ENCODE data around the gene BIK. TPM values are rescaled to one million over a fixed set of nuclear protein-coding genes. Genes with fewer than 3 reads are reported as not detected.

The BIK gene
- total RNA-seq (2022; extraction: Qiagen RNA extraction; ENCODE audit: low read depth) = 0.61 to 1.5 TPM (median 0.91 TPM) in 5 replicates

GRCh38 chr22:43110444-43110926 is at the start of gene BIK:
Gene BIK, plus strand, starts transcription at chr22:43110750. Its CDS starts 13,273 bp downstream, at chr22:43124023.

GRCh38 chr22:43088984-43089717 is 21.4 kb upstream of the BIK start, which contains the start of gene TTLL1:
Gene TTLL1, minus strand, starts transcription at chr22:43089391. Its CDS starts 13,805 bp downstream, at chr22:43075586.

GRCh38 chr22:43142880-43143562 is 32.5 kb downstream of the BIK start, which contains the start of gene MCAT:
Gene MCAT, minus strand, starts transcription at chr22:43143398. Its CDS starts 50 bp downstream, at chr22:43143348.

GRCh38 chr22:43151251-43152002 is 40.9 kb downstream of the BIK start, which contains the start of gene TSPO:
Gene TSPO, plus strand, starts transcription at chr22:43151559. Its CDS starts 7,680 bp downstream, at chr22:43159239.

Other genes with a start within 250 kb of the BIK start
- gene PACSIN2, start 95.6 kb upstream of the BIK start, total RNA-seq (2022; extraction: Qiagen RNA extraction; ENCODE audit: low read depth) = 66.5 to 72.5 TPM (median 69.2 TPM) in 5 replicates
- gene TTLL1, start 21.4 kb upstream of the BIK start, total RNA-seq (2022; extraction: Qiagen RNA extraction; ENCODE audit: low read depth) = 1.7 to 2.2 TPM (median 1.9 TPM) in 5 replicates
- 12.5 to 26.3 TPM (median 23.5 TPM) in 5 replicates for gene MCAT, start 32.6 kb downstream of the BIK start, total RNA-seq (2022; extraction: Qiagen RNA extraction; ENCODE audit: low read depth)
- gene TSPO, start 40.8 kb downstream of the BIK start, total RNA-seq (2022; extraction: Qiagen RNA extraction; ENCODE audit: low read depth) = 147 to 211 TPM (median 184 TPM) in 5 replicates
- 17.8 to 24.4 TPM (median 21.2 TPM) in 5 replicates for gene TTLL12, start 76.4 kb downstream of the BIK start, total RNA-seq (2022; extraction: Qiagen RNA extraction; ENCODE audit: low read depth)
- gene SCUBE1, start 232.6 kb downstream of the BIK start, total RNA-seq (2022; extraction: Qiagen RNA extraction; ENCODE audit: low read depth) = 0.09 to 0.20 TPM (median 0.15 TPM) in 5 replicates